ENCODE results near the gene ERGIC1.

GRCh38 chr5:172957458-172957857 is 123.4 kb downstream of the ERGIC1 start:
- TF ChIP-seq ZNF281 (CRISPR knock-in tag; IDR thresholded peaks at IDR 0.05) (no peak), CTCF (IDR thresholded peaks at IDR 0.05) (no peak), ZNF263 (CRISPR knock-in tag; IDR thresholded peaks at IDR 0.05; ENCODE audit: low read depth) (no peak), SMAD3 (CRISPR knock-in tag; IDR thresholded peaks at IDR 0.05; ENCODE audit: borderline replicate concordance) (no peak), HMGXB4 (CRISPR knock-in tag; IDR thresholded peaks at IDR 0.05) (no peak), MXD4 (CRISPR knock-in tag; IDR thresholded peaks at IDR 0.05; ENCODE audit: borderline replicate concordance) (no peak), ETV6 (CRISPR knock-in tag; IDR thresholded peaks at IDR 0.05) (no peak), E2F1 (CRISPR knock-in tag; IDR thresholded peaks at IDR 0.05) (no peak), JAZF1 (CRISPR knock-in tag; IDR thresholded peaks at IDR 0.05) (no peak)
